Measurements from ENCODE around the gene HOXD8.

The HOXD8 gene

DNA sequence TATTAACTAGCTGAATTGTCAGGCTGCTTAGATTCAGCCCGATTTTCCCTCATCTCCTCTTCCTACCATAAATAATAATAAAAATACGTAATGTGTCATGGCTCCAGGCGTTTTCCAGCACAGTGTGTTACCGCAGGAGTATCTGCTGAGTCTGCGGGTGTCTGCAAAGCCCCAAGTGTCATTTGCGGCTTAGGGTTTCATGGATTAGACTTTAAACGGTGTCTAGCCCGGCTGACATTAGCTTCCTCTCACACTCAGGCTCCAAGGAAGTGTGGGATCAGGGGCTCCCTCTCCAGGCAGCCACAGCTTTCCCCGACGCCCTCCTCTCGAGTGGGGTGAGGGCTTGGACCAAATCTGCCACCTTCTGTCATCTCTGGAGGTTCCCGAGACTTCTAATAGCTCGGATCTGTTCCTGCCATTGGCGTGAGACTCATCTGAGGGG, 44.9 kb downstream of the HOXD8 start:
- DNase-seq (ENCODE audit: low read depth): no peak

DNA sequence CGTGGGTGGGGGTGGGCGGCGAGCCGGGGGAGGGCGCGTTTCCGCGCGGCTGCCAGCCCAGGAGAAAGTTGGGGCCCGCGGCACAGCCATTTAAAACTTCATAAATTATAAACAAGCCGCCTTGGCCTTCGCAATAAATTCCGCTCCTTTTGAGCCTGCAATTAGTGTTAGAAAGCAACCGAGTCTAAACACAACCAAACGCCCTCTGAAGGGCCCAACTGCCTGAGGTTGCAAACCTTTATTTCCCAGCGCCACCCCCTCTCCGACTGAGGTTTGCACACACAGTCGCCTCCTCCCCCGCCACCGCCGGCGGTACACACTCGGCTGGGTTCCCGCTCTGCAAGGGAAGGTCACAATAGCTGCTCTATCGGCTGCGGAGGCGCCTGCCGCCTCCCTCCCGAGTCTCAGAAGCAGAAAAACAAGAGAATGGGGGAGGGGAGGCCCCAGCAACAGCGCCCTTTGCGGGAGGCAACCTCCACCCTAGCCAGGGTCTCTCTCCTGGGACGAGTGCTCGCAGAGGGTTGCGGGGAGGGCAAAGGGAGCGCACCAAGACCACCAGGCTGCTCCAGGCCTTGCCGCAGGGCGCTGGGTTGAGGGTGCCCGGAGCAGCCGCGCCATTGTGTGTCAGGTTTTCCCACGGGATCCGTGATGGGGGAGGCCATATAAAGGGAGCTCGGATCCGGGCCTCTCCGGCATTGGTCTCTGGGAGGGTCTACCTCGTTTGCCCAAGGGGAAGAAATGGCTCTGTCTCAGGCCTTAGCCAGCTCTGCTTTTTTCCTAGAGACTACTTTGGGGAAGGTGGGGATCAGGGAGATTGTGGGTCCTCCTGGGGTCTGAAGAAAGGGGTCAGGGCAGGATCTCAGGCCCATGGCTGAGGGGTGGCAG, 45.6 kb downstream of the HOXD8 start:
- no peak for DNase-seq (ENCODE audit: low read depth)

GRCh38 chr2:176175709-176176607, 46.5 kb downstream of the HOXD8 start:
- no peak for DNase-seq (ENCODE audit: low read depth)

- DNase-seq (ENCODE audit: low read depth): no peak
Observed at GRCh38 chr2:176177580-176178037, 48.1 kb downstream of the HOXD8 start.

DNA sequence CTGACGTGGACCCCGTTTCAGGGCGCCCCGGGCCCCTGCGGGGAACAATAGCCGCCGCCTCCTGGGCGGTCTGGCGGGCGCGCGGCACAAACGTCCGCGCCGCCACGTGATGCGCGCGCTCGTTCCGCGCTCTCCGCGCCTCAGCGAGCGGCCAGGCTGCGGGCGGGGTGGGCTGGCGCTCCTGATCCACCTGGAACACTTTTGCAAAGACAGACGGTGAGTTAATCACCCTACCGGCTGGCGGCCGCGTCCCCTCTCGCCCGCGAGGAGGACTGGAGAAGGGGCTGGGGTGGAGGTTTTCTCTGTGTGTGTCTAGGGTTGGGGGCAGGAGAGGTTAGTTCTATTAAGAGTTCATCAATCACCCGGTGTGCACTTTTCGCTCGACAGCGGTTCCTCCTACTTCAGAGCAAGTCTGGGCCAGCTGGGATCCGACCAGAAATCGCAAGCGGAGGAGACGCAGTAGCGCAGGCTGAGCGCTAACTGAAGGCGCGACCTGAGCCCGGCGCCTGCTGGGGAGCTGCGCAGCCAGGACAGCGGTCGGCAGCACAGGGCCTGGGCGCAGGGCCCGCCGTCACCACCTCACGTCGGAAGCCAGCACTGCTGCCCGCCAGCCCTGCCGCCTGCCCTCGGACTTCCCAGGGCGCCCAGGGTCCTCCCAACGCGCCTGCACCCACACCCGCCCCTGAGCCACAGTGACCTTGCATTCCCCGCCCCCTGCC, 48.7 kb downstream of the HOXD8 start:
- no peak for DNase-seq (ENCODE audit: low read depth)

DNA sequence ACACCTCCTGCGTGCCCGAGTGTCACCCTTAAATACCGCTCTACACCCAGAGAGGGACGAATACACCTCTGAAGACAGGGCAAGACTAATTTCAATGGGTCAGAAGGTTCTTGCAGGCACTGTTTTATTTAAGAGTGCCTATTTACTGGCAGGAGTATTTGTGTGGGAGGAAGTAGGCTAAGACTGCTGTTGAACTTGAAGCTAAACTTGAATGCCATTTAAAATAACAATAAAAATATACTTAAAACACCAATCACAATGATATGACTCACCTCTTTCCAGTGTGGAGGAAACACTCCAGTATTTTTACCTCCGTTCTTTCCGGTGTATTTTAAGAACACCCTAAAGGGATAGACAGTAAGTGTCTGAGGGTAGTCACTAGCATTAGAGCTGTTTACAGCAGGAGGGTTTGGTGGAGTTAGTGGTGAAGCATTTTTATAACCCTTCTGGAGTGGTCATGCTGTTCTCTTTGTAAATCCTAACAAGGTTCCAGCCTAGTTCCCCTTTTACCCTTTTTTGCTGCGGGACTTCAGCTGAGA, 49.3 kb downstream of the HOXD8 start:
- DNase-seq (ENCODE audit: low read depth): no peak

DNA sequence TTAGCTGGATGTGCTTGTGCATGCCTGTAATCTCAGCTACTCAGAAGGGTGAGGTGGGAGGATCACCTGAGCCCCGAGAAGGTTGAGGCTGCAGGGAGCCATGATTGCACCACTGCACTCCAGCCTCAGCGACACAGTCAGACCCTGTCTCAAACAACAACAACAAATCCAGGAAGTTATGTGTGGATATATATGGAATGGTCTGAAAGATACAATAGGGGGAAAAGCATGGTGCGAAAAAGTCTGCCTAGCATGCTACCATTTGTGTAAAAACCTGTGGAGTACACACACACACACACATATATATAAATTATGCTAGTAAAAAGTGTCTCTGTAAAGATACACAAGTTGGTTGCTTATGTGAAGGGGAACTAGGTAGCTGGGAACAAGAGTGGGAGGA, 52.0 kb downstream of the HOXD8 start:
- DNase-seq (ENCODE audit: low read depth): no peak

All from T follicular helper cell (primary cell).